T-cell (primary cell): ENCODE data around the gene QKI. TPM values are rescaled to one million over a fixed set of nuclear protein-coding genes. Genes with fewer than 3 reads are reported as not detected.
A peak's percentile ranks its signal among the peaks of the same experiment; 100 is the strongest.

Source experiments
- ATAC-seq, 4 experiments: fragments of 200-7000 bp in 3 of 4; fragments of 150-1000 bp in 1 of 4; cut with Tn5 transposase; replicated peaks in 1 of 4; 1 replicate in 3 of 4; 2 replicates in 1 of 4; pipeline ENCODE4 v1.10.0; 2021; ENCODE audit warnings: moderate library complexity in 3 of 4, mild to moderate bottlenecking in 2 of 4, moderate number of reproducible peaks in 1 of 4
- CTCF ChIA-PET, 2 donors: fragments of 300-600 bp; sonication (Branson Sonifier 250); formaldehyde crosslinking; loops; one replicate each; lab custom pipeline; 2022; ENCODE audit warnings: antibody characterized with exemption in 2 of 2; lab: Charles Lee
- POLR2A ChIA-PET, 2 donors: fragments of 300-600 bp; sonication (Branson Sonifier 250); formaldehyde crosslinking; loops; one replicate each; lab custom pipeline; 2022; ENCODE audit warnings: antibody characterized with exemption in 2 of 2; lab: Charles Lee
- DNase-seq, 35 experiments: peaks; one replicate each; pipeline versions ENCODE4 v3.0.0 to v3.0.0-alpha.2; 2013 to 2023
- H3K27ac ChIP-seq: one replicate; pipeline ENCODE4 v1.5.1; 2013; ENCODE audit warnings: low read length
- H3K27me3 ChIP-seq, 2 experiments: replicated peaks in 1 of 2; 1 replicate in 1 of 2; 2 replicates in 1 of 2; pipeline versions ENCODE4 v1.6.1 to v1.7.0; 2013; ENCODE audit warnings: low read length in 1 of 2, mixed read lengths in 1 of 2; ENCODE audit not compliant: control insufficient read depth in 2 of 2, insufficient read depth in 2 of 2; ENCODE audit errors: extremely low read depth in 1 of 2
- H3K36me3 ChIP-seq, 2 donors: 1 replicate in 1 of 2; 2 replicates in 1 of 2; pipeline versions ENCODE4 v1.6.1 to v1.7.0; 2013; ENCODE audit warnings: low read length in 1 of 2; ENCODE audit not compliant: control insufficient read depth in 2 of 2, insufficient read depth in 1 of 2; ENCODE audit errors: extremely low read depth in 1 of 2
- H3K4me1 ChIP-seq, 2 experiments: 1 replicate in 1 of 2; 2 replicates in 1 of 2; pipeline versions ENCODE4 v1.6.1 to v1.7.0; 2013; ENCODE audit warnings: low read length in 2 of 2, mixed read lengths in 1 of 2; ENCODE audit not compliant: insufficient read depth in 2 of 2, control insufficient read depth in 1 of 2; ENCODE audit errors: extremely low read depth in 1 of 2
- H3K4me3 ChIP-seq, 2 donors: 1 replicate in 1 of 2; 2 replicates in 1 of 2; pipeline versions ENCODE4 v1.5.1 to v1.7.0; 2013; ENCODE audit warnings: mild to moderate bottlenecking in 2 of 2, low read length in 1 of 2, moderate library complexity in 1 of 2; ENCODE audit not compliant: control insufficient read depth in 1 of 2; ENCODE audit errors: extremely low read depth in 1 of 2
- H3K9me3 ChIP-seq: 2 replicates; pipeline ENCODE4 v1.7.0; 2013
- H3K27ac Mint-ChIP-seq, 2 donors: one replicate each; pipeline ENCODE4 v1.8.0; 2020 to 2021; ENCODE audit warnings: mild to moderate bottlenecking in 2 of 2, mixed read lengths in 2 of 2
- H3K27me3 Mint-ChIP-seq, 2 donors: one replicate each; pipeline ENCODE4 v1.8.0; 2021 to 2022; ENCODE audit warnings: mixed read lengths in 2 of 2
- H3K36me3 Mint-ChIP-seq: one replicate; pipeline ENCODE4 v1.8.0; 2021; ENCODE audit warnings: mixed read lengths
- H3K4me1 Mint-ChIP-seq, 3 donors: one replicate each; pipeline ENCODE4 v1.8.0; 2020 to 2022; ENCODE audit warnings: mixed read lengths in 3 of 3, mild to moderate bottlenecking in 1 of 3
- H3K4me3 Mint-ChIP-seq, 3 donors: one replicate each; pipeline ENCODE4 v1.8.0; 2020 to 2022; ENCODE audit warnings: mild to moderate bottlenecking in 3 of 3, mixed read lengths in 3 of 3, moderate library complexity in 3 of 3
- H3K9me3 Mint-ChIP-seq, 3 donors: one replicate each; pipeline ENCODE4 v1.8.0; 2020 to 2022; ENCODE audit warnings: mixed read lengths in 3 of 3
- WGBS: methylation state at CpG from one replicate; pipeline ENCODE4 v1.1.5; 2013; ENCODE audit warnings: missing lambda C conversion rate; ENCODE audit not compliant: insufficient coverage; 5-methylcytosine and 5-hydroxymethylcytosine counted together
- total RNA-seq, 35 experiments: library from RNA in 6 of 35; stranded (reverse) in 6 of 35; fragments of 120-200 nt in 1 of 35; gene quantifications; one replicate each; pipeline versions ENCODE4 v1.2.1 to v1.2.4 and lab custom pipeline; 2013 to 2026

Gene QKI
- total RNA-seq, 5 donors from 2014 or later (not counting 1 experiment from before 2014, with no cell fraction given), result 50.2 to 84.3 (median 52.2) TPM

GRCh38 chr6:163418311-163419029 is 4.0 kb downstream of the QKI start:
- Histone ChIP-seq H3K4me3 (no peak overlapping the region), H3K4me1 (peaks cover 2 to 23% of the 10 kb centered on the region in 2 experiments), H3K27me3 (no peaks in the 10 kb centered on the region), H3K27ac (no peak overlapping the region), H3K36me3 (no peaks in the 10 kb centered on the region), H3K9me3 (no peaks in the 10 kb centered on the region)
- ATAC-seq (no peak), DNase-seq (no peak)
- Mint-ChIP-seq H3K36me3 (no peaks in the 10 kb centered on the region), H3K27ac (no peak overlapping the region), H3K4me1 (peaks cover 44 to 65% (median 52%) of the 10 kb centered on the region in 3 donors), H3K9me3 (no peaks in the 10 kb centered on the region), H3K27me3 (no peaks in the 10 kb centered on the region), H3K4me3 (no peak overlapping the region)
- POLR2A ChIA-PET, result interaction anchor here (0.7 to 1.0 kb wide), 2 partner anchors 22 to 82 kb away, joined by 3 to 4 read pairs; no protein-coding TSS in a partner anchor
- CTCF ChIA-PET, result interaction anchor here in 1 of 2 donors (0.7 to 1.9 kb wide), 7 partner anchors 9 to 538 kb away, joined by 3 to 7 read pairs (median 4); no protein-coding TSS in a partner anchor
- 90% methylated on average over 2 of the region's 5 CpGs for WGBS

GRCh38 chr6:163419413-163420288 is 5.1 kb downstream of the QKI start:
- H3K27me3 Mint-ChIP-seq, result no peaks in the 10 kb centered on the region
- H3K36me3 ChIP-seq, result no peaks in the 10 kb centered on the region
- H3K4me1 ChIP-seq, result peaks cover 2 to 23% of the 10 kb centered on the region in 2 experiments
- DNase-seq (no peak), ATAC-seq (no peak)
- H3K27me3 ChIP-seq, result no peaks in the 10 kb centered on the region
- no peaks in the 10 kb centered on the region for H3K36me3 Mint-ChIP-seq
- no peaks in the 10 kb centered on the region for H3K9me3 Mint-ChIP-seq
- ChIA-PET POLR2A (interaction anchor here in 1 of 2 donors (0.7 kb wide), 1 partner anchor 18 kb away, joined by 12 read pairs; no protein-coding TSS in a partner anchor), CTCF (interaction anchor here in 1 of 2 donors (0.7 to 1.4 kb wide), 4 partner anchors 9 to 136 kb away, joined by 3 to 4 read pairs (median 3); no protein-coding TSS in a partner anchor)
- no peak overlapping the region for H3K4me3 ChIP-seq
- no peaks in the 10 kb centered on the region for H3K9me3 ChIP-seq
- H3K4me3 Mint-ChIP-seq, result peak overlapping the region in 1 of 3 donors; percentile 22
- peaks cover 51 to 74% (median 58%) of the 10 kb centered on the region in 3 donors for H3K4me1 Mint-ChIP-seq
- H3K27ac Mint-ChIP-seq, result no peak overlapping the region
- WGBS, result no CpG with 5 or more reads among the region's 6 CpGs
- no peak overlapping the region for H3K27ac ChIP-seq

- peaks cover 55 to 80% (median 63%) of the 10 kb centered on the region in 3 donors for H3K4me1 Mint-ChIP-seq
- ChIA-PET CTCF (interaction anchor here in 1 of 2 donors (0.7 to 1.4 kb wide), 4 partner anchors 9 to 136 kb away, joined by 3 to 4 read pairs (median 3); no protein-coding TSS in a partner anchor), POLR2A (interaction anchor here in 1 of 2 donors (0.7 kb wide), 1 partner anchor 18 kb away, joined by 12 read pairs; no protein-coding TSS in a partner anchor)
These were observed 5.7 kb downstream of the QKI start for GRCh38 chr6:163420289-163420614.

GRCh38 chr6:163422550-163422949 is 8.0 kb downstream of the QKI start:
- Histone ChIP-seq H3K27me3 (no peaks in the 10 kb centered on the region), H3K36me3 (no peaks in the 10 kb centered on the region), H3K9me3 (no peaks in the 10 kb centered on the region), H3K27ac (no peak overlapping the region), H3K4me1 (peaks cover 2 to 13% of the 10 kb centered on the region in 2 experiments), H3K4me3 (no peak overlapping the region)
- no peaks in the 10 kb centered on the region for H3K36me3 Mint-ChIP-seq
- WGBS, result 100% methylated on average over 1 of the region's 3 CpGs
- ATAC-seq, result no peak
- no peak overlapping the region for H3K27ac Mint-ChIP-seq
- H3K4me3 Mint-ChIP-seq, result no peak overlapping the region
- H3K27me3 Mint-ChIP-seq, result no peaks in the 10 kb centered on the region
- ChIA-PET POLR2A (no interaction called here), CTCF (no interaction called here)
- H3K4me1 Mint-ChIP-seq, result peaks cover 59 to 68% (median 59%) of the 10 kb centered on the region in 3 donors
- H3K9me3 Mint-ChIP-seq, result no peaks in the 10 kb centered on the region
- DNase-seq, result no peak

More at GRCh38 chr6:163420289-163420614, 5.7 kb downstream of the QKI start:
- WGBS, result no CpG with 5 or more reads among the region's 2 CpGs
- no peak overlapping the region for H3K27ac ChIP-seq
- no peaks in the 10 kb centered on the region for H3K36me3 ChIP-seq
- H3K27me3 ChIP-seq, result no peaks in the 10 kb centered on the region
- peaks cover 2 to 23% of the 10 kb centered on the region in 2 experiments for H3K4me1 ChIP-seq
- no peak overlapping the region for H3K4me3 ChIP-seq
- no peaks in the 10 kb centered on the region for H3K9me3 ChIP-seq
- H3K36me3 Mint-ChIP-seq, result no peaks in the 10 kb centered on the region
- no peaks in the 10 kb centered on the region for H3K27me3 Mint-ChIP-seq
- no peaks in the 10 kb centered on the region for H3K9me3 Mint-ChIP-seq
- DNase-seq (no peak), ATAC-seq (no peak)
- no peak overlapping the region for H3K27ac Mint-ChIP-seq
- H3K4me3 Mint-ChIP-seq, result peak overlapping the region in 1 of 3 donors; percentile 22

- POLR2A ChIA-PET, result interaction anchor here in 1 of 2 donors (0.7 kb wide), 1 partner anchor 287 kb away, joined by 4 read pairs; no protein-coding TSS in a partner anchor
- no peaks in the 10 kb centered on the region for H3K36me3 Mint-ChIP-seq
- Histone ChIP-seq H3K4me3 (no peak overlapping the region), H3K4me1 (peaks cover 2 to 10% of the 10 kb centered on the region in 2 experiments), H3K9me3 (no peaks in the 10 kb centered on the region), H3K27me3 (no peaks in the 10 kb centered on the region), H3K36me3 (no peaks in the 10 kb centered on the region), H3K27ac (no peak overlapping the region)
- DNase-seq (no peak), ATAC-seq (no peak)
- H3K4me3 Mint-ChIP-seq, result no peak overlapping the region
- WGBS, result no CpG with 5 or more reads among the region's 2 CpGs
- no peak overlapping the region for H3K27ac Mint-ChIP-seq
- H3K9me3 Mint-ChIP-seq, result no peaks in the 10 kb centered on the region
- peaks cover 54 to 62% (median 57%) of the 10 kb centered on the region in 3 donors for H3K4me1 Mint-ChIP-seq
- CTCF ChIA-PET, result interaction anchor here in 1 of 2 donors (0.7 kb wide), 1 partner anchor 185 kb away, joined by 3 read pairs; no protein-coding TSS in a partner anchor
- no peaks in the 10 kb centered on the region for H3K27me3 Mint-ChIP-seq
These were observed 9.2 kb downstream of the QKI start for GRCh38 chr6:163423696-163424095.
